ENCODE results near the gene ZNF827. TPM values are rescaled to one million over a fixed set of nuclear protein-coding genes. Genes with fewer than 3 reads are reported as not detected.

ZNF827 gene
- total RNA-seq, 3 donors from 2014 or later = 18.6 to 21.1 (median 19.0) TPM

DNA sequence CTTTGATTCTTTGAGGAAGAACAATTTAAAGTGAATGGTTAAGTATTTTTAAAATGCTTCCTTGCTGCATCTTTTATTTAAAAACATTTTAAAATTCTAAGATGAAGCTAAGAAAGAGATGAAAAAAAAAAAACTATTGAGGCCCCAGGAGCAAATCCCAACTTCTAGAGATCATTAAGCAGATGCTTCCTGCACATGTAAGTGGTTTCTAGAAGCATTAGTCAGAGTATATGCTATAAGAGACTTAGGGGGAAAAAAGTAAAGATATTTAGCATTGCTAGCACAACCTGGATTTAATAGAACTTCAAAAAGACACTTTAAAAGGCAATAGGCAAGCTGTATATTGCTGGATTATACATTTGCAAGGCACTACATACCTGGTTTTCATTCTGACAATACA, 64.7 kb downstream of the ZNF827 start:
- TF ChIP-seq, protein P1, sequence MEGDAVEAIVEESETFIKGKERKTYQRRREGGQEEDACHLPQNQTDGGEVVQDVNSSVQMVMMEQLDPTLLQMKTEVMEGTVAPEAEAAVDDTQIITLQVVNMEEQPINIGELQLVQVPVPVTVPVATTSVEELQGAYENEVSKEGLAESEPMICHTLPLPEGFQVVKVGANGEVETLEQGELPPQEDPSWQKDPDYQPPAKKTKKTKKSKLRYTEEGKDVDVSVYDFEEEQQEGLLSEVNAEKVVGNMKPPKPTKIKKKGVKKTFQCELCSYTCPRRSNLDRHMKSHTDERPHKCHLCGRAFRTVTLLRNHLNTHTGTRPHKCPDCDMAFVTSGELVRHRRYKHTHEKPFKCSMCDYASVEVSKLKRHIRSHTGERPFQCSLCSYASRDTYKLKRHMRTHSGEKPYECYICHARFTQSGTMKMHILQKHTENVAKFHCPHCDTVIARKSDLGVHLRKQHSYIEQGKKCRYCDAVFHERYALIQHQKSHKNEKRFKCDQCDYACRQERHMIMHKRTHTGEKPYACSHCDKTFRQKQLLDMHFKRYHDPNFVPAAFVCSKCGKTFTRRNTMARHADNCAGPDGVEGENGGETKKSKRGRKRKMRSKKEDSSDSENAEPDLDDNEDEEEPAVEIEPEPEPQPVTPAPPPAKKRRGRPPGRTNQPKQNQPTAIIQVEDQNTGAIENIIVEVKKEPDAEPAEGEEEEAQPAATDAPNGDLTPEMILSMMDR (IDR thresholded peaks at IDR 0.05) = no peak
- TF ChIP-seq POLR2A (IDR thresholded peaks at IDR 0.05) = no peak
- Histone ChIP-seq H3K4me3 (no peak overlapping the region), H3K27ac (no peak overlapping the region), H3K4me1 (peaks cover 0 to 4% of the 10 kb centered on the region in 2 donors), H3K9me3 (no peaks in the 10 kb centered on the region), H3K27me3 (no peaks in the 10 kb centered on the region), H3K36me3 (no peaks in the 10 kb centered on the region)
- intact Hi-C loops (cut with DNase I; ENCODE audit: low total_unique reads) = no loop called here
- no peak for DNase-seq (ENCODE audit: low spot score in 2 of 2)

DNA sequence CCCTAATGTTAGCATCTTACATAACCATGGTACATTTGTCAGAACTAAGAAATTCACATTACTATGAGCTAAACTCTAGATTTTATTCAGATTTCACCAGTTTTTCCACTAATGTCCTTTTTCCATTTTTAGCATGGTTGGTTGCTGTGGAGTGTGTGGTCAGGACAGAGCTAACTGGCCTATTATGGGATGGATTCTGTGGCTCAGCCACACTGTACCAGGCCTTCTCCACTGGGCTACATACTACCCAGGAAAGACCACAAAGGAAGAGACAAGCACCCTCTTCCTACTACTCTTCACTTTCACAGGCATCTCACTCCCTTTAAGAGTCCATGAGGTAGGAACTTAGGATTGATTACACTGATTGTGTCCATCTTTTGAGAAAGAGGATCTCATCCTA, 67.4 kb downstream of the ZNF827 start:
- intact Hi-C loops (cut with DNase I; ENCODE audit: low total_unique reads) = no loop called here
- TF ChIP-seq POLR2A (IDR thresholded peaks at IDR 0.05) (no peak), POLR2AphosphoS5 (IDR thresholded peaks at IDR 0.05) (no peak)
- TF ChIP-seq, protein P1 (IDR thresholded peaks at IDR 0.05) = no peak
- H3K4me1 ChIP-seq = no peaks in the 10 kb centered on the region
- H3K4me3 ChIP-seq = no peak overlapping the region
- no peaks in the 10 kb centered on the region for H3K9me3 ChIP-seq
- no peak overlapping the region for H3K27ac ChIP-seq
- no peaks in the 10 kb centered on the region for H3K36me3 ChIP-seq
- DNase-seq (ENCODE audit: low spot score in 2 of 2) = no peak
- H3K27me3 ChIP-seq = no peaks in the 10 kb centered on the region

DNA sequence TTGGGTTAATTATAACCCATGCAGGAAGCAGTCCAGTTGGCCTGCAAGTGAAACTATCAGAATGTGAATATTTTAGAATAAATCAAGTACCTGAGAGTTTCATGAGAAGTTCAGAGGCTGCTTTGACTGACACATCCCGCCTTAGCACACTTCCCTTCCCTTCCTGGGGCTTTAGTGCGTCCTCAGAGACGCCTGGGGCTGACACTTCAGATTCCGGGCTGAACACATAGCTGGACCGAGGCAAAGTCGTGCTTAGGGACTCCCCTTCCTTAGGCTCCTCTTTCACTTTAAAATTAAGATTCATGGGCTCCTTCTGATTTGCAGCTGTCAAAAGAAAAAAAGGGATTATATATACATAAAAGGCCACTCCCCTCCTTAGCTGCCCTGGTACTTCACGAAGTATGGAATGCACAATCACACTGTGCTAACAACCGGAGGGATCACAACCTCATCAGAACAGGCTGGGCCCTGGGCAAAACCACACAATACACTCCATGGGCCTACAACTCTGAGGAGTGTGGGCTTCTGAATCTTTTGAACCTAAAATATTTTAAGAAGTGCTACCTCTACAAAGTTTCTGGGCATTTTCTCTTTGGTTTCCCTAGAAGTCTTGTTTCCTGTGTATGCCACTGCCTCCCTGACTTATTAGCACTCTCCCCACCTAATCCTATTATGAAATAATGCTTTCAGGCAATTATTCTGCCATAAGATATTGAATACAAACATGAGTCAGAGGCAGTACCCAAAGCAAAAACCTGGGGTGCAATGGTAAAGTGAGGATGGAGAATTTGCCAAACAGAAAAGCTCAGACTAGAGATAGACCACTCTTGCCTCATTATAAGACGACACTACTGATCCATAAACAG, 68.2 kb downstream of the ZNF827 start:
- intact Hi-C loops (cut with DNase I; ENCODE audit: low total_unique reads) = loop anchor here (1.0 kb wide), 1 partner anchor 9 kb away; no protein-coding TSS in a partner anchor
- Histone ChIP-seq H3K27ac (no peak overlapping the region), H3K36me3 (no peaks in the 10 kb centered on the region), H3K27me3 (no peaks in the 10 kb centered on the region), H3K4me3 (no peak overlapping the region), H3K9me3 (no peaks in the 10 kb centered on the region), H3K4me1 (no peaks in the 10 kb centered on the region)
- no peak for DNase-seq (ENCODE audit: low spot score in 2 of 2)
- TF ChIP-seq POLR2A (IDR thresholded peaks at IDR 0.05) = no peak
- TF ChIP-seq, protein P1 (IDR thresholded peaks at IDR 0.05) = no peak
- TF ChIP-seq POLR2AphosphoS5 (IDR thresholded peaks at IDR 0.05) = no peak

DNA sequence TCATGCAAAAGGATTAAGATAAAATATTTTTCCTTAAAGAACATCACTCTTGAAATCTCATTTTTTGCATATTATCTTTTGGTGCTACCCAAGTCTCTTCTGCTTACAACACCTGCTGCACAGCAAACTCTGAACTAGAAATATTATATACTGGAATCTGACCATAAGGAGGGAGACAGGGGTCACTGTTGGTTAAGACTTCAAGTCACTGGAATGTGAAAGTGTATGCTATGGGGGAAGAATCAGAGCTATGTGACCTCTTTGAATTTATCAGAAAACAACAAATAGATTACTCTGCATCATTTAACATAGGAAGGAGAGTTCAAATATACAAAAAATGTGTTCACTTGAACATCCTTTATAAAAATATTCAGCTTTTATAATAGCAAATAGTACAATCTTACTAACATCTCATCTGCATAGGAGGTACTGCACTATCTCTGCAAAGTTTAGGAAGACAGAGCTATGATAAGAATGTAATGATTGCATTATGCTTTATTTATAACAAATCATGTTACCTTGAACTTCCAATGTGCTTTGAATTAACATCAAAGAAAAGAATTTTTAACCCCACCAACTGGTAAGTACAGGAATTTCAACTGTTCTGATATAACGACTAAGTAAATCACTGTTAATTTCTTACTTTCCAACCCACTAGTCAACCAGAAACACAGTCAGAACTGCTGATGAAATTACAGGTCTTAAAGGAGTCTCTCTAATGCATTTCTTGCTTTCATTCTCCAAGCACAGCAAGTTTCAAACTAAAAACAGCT, 69.8 kb downstream of the ZNF827 start:
- DNase-seq (ENCODE audit: low spot score in 2 of 2) = no peak
- Histone ChIP-seq H3K4me3 (no peak overlapping the region), H3K27ac (no peak overlapping the region), H3K36me3 (no peaks in the 10 kb centered on the region), H3K27me3 (no peaks in the 10 kb centered on the region), H3K4me1 (no peaks in the 10 kb centered on the region), H3K9me3 (no peaks in the 10 kb centered on the region)
- TF ChIP-seq POLR2AphosphoS5 (IDR thresholded peaks at IDR 0.05) (no peak), POLR2A (IDR thresholded peaks at IDR 0.05) (no peak)
- TF ChIP-seq, protein P1 (IDR thresholded peaks at IDR 0.05) = no peak
- intact Hi-C loops (cut with DNase I; ENCODE audit: low total_unique reads) = no loop called here

DNA sequence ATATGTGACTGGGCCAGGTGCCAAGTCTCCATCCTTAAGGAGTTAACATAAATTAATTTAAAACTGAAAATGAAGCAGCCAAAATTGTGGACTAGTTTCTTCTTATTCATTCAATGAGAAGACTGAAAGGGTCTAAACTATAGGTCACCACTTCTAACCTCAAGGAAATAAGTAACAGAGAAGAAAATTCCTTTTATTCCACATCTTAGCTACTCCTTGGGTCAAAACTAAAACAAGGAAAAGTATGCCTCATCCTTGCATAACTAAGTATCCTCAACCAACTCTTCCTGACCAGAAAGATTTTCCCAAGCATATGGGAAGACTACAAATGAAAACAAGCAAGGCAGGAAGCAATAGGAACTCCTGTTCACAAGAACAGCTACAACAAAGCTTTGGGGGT, 71.2 kb downstream of the ZNF827 start:
- Histone ChIP-seq H3K4me3 (no peak overlapping the region), H3K27me3 (no peaks in the 10 kb centered on the region), H3K27ac (no peak overlapping the region), H3K36me3 (no peaks in the 10 kb centered on the region), H3K9me3 (no peaks in the 10 kb centered on the region), H3K4me1 (no peaks in the 10 kb centered on the region)
- no peak for DNase-seq (ENCODE audit: low spot score in 2 of 2)
- intact Hi-C loops (cut with DNase I; ENCODE audit: low total_unique reads) = no loop called here
- no peak for TF ChIP-seq POLR2A (IDR thresholded peaks at IDR 0.05)
- TF ChIP-seq, protein P1 (IDR thresholded peaks at IDR 0.05) = no peak
- no peak for TF ChIP-seq POLR2AphosphoS5 (IDR thresholded peaks at IDR 0.05)
